Stimulated activated naive CD8-positive, alpha-beta T cell treated with anti-CD3 and anti-CD28 coated beads, Interleukin-15, amount 100 ng/mL, for 72 hours (primary cell): ENCODE data around the gene TEN1.
A peak's percentile ranks its signal among the peaks of the same experiment; 100 is the strongest.

Experiments used
- ATAC-seq: fragments of 150-1000 bp; cut with Tn5 transposase; 2 replicates; pipeline ENCODE4 v1.10.0; 2021; ENCODE audit warnings: mild to moderate bottlenecking, moderate library complexity
- DNase-seq, 2 donors: peaks; one replicate each; pipeline ENCODE4 v3.0.0; 2021 to 2022
- H3K27ac Mint-ChIP-seq, 2 donors: one replicate each; pipeline ENCODE4 v1.8.0; 2022; ENCODE audit warnings: mild to moderate bottlenecking in 2 of 2, mixed read lengths in 2 of 2, moderate library complexity in 2 of 2
- H3K27me3 Mint-ChIP-seq: one replicate; pipeline ENCODE4 v1.8.0; 2022; ENCODE audit warnings: mixed read lengths
- H3K4me1 Mint-ChIP-seq: one replicate; pipeline ENCODE4 v1.8.0; 2022; ENCODE audit warnings: mild to moderate bottlenecking, mixed read lengths
- H3K4me3 Mint-ChIP-seq, 2 donors: one replicate each; pipeline ENCODE4 v1.8.0; 2022; ENCODE audit warnings: mild to moderate bottlenecking in 2 of 2, mixed read lengths in 2 of 2, moderate library complexity in 1 of 2
- H3K9me3 Mint-ChIP-seq, 2 donors: one replicate each; pipeline ENCODE4 v1.8.0; 2022; ENCODE audit warnings: mixed read lengths in 2 of 2

Gene TEN1

DNA sequence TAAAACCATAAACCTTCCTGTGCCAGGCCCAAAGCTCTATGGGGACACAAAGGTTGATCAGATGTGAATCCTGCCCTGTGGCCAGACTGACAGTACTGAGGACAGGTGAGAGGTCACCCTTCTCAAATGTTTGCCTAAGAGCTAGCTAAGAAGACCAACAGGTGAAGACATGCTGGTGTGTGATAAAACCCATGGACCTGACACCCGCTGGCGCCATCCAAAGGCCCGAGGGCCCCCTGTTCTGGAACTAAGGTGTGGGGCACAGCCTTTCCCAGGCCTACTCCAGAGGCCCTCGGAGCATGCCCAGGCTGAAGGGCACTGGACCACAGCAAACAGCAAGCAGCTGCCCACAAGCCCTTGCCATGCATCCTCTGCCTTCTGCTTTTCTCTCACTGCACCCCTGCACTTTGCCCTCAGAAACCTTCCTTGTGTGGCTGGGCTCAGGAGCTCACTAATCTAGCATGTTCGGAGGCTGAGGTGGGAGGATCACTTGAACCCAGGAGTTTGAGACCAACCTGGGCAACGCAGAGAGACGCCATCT, 16.4 kb downstream of the TEN1 start:
- H3K27ac Mint-ChIP-seq: no peak overlapping the region
- no peaks in the 10 kb centered on the region for H3K9me3 Mint-ChIP-seq
- H3K4me3 Mint-ChIP-seq: no peak overlapping the region
- peaks cover 23% of the 10 kb centered on the region for H3K4me1 Mint-ChIP-seq
- ATAC-seq: no peak
- DNase-seq: no peak
- H3K27me3 Mint-ChIP-seq: no peaks in the 10 kb centered on the region

DNA sequence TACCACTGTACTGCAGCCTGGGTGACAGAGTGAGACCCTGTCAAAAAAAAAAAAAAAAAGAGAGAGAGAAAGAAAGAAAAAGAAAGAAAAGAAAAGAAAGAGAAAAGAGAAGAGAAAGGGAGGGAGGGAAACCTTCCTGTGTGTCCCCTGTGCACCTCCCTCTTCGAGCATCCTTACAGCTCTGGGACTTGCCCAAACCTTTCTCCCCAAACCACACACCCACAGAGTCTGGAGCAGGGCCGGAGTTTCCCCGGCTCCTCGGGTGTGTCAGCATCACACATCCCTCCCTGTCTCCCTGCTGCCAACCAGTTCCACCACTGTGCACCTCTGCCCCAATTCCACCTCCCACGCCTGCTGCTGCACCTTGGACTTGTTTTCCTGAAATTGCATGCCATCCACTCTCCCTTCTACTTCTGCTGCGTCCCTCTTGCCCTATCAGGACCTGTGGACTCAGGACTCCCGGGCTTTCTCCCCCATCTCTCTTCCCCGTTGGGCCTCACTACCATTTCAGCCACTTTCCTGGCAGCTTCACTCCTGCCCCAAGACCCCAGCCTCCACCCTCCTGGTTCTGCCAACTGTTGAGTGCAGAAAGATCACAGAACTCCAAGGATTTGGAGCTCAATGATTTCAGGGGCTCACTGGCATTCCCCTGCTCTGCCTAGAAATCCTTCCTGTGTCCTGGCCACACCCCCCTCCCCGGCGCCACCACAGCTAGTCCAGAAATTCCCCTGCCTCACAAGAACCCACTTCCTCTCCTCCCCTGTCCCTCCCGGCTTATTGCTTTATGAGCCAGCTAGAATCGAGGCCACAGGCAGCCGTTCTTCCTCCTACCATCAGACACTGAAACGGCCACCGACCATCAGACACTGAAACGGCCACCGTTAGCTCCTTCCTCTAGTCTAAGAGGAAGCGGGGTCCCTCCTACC, 17.9 kb downstream of the TEN1 start:
- Mint-ChIP-seq H3K9me3 (no peaks in the 10 kb centered on the region), H3K27me3 (no peaks in the 10 kb centered on the region), H3K27ac (peak overlapping the region; percentile 75 to 96), H3K4me3 (peak overlapping the region; percentile 73 to 75), H3K4me1 (peaks cover 23% of the 10 kb centered on the region)
- ATAC-seq (peak; percentile 75), DNase-seq (peak in 1 of 2 donors; percentile 44)

DNA sequence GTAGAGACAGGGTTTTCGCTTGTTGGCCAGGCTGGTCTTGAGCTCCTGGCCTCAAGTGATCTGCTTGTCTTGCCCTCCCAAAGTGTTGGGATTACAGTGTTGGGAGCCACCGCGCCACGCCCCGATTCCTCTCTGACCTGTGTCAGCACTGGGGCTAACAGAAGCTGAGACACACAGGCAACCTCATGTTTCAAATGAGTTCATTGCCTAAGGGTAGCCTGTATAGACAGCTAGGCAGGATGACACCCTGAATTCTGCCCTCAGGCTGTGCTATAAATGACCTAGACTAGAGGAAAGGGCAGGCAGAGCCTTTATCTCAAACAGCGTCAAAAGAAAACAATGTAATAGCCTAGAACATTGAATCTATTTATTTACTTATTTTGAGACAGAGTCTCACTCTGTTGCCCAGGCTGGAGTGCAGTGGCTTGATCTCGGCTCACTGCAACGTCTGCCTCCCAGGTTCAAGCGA, 19.3 kb downstream of the TEN1 start:
- Mint-ChIP-seq H3K27me3 (no peaks in the 10 kb centered on the region), H3K4me1 (peaks cover 23% of the 10 kb centered on the region), H3K9me3 (no peaks in the 10 kb centered on the region), H3K4me3 (no peak overlapping the region), H3K27ac (peak overlapping the region in 1 of 2 donors; percentile 65)
- ATAC-seq (no peak), DNase-seq (no peak)

DNA sequence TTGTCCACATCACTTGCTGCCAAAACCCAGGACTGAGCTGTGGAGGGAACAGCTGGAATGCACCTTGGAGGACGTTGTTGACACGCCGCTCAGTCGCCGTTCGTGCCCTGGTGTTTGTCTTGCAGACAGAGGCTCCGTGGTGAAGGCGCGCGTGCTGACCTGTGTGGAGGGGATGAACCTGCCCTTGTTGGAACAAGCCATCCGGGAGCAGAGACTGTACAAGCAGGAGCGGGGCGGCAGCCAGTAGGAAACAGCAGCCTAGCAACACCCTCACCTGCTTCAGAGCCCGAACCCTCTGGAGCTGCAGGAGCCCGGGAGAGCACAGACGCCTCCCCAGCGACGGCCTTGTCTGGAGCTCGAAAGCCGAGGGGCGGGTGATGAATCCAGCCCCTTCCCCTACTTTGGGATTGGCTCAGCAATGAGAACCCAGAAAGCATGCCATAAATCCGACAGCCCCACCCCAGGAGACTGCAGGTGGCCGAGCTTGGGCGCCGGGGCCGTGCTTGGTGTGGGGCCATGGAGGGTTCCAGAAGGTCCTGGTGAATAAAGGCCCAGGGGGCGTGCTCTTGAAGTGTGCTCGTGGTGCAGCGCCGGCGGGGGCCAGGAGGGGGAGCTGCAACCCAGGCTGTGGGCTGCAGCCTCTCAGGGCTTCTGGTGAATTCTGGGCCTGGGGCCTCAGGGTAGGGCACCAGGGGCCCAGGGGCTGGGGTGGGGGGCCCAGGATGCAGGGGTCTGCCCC, 21.1 kb downstream of the TEN1 start:
- H3K9me3 Mint-ChIP-seq: no peaks in the 10 kb centered on the region
- H3K27me3 Mint-ChIP-seq: no peaks in the 10 kb centered on the region
- peaks cover 23% of the 10 kb centered on the region for H3K4me1 Mint-ChIP-seq
- ATAC-seq: peak; percentile 79
- H3K4me3 Mint-ChIP-seq: no peak overlapping the region
- H3K27ac Mint-ChIP-seq: no peak overlapping the region
- peak; percentile 69 to 71 for DNase-seq

DNA sequence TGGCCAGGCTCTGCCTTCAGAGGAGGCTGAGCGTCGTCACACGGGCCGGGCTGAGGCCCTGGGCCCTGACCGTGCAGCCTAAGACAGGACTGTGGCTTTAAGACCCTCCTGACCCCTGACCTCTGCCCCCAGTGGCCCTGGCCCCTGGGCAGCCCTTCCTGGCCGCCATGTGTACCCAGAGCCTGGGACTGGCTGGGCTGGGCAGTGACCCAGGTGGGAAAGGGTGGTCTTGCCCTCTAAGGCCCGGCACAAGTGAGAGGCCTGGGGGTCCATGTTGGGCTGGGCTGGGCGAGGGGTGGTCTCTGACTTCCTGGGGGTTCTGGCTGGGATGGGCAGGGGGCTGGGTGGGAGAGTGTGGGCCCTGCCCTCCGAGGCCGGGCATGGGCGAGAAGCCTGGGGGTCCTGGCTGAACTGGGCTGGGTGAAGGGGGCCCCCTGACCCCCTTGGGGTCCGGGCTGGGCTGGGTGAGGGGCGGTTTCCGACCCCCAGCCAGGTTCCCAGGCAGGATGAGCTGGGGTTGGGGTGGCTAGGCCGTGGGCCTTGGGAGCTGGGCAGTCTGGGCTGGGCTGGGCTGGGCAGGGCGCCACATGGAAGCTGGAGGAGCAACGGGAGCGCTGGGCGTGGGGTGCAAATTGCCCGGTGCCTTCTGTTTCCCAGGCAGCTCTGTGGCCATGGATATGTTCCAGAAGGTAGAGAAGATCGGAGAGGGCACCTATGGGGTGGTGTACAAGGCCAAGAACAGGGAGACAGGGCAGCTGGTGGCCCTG, 21.9 kb downstream of the TEN1 start, which contains the start of gene CDK3:
CDK3 (plus strand) TSS at position 101 of the 767 bp plus-strand sequence; CDS start at position 672, 571 bp downstream.
- peaks cover 31% of the 10 kb centered on the region for H3K4me1 Mint-ChIP-seq

DNA sequence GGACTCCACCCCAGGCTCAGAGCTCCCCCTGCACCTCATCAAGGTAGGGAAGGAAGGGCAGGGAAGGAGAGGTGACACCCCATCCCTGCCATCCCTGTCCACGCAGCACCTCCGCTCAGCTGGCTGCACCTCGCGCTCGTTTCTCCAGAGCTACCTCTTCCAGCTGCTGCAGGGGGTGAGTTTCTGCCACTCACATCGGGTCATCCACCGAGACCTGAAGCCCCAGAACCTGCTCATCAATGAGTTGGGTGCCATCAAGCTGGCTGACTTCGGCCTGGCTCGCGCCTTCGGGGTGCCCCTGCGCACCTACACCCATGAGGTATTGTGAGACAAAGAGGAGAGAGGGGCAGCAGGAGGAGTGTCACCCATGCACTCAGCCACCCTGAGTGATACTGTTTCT, 23.1 kb downstream of the TEN1 start:
- no peak for DNase-seq
- no peaks in the 10 kb centered on the region for H3K27me3 Mint-ChIP-seq
- no peak for ATAC-seq
- H3K4me1 Mint-ChIP-seq: peaks cover 21% of the 10 kb centered on the region
- no peaks in the 10 kb centered on the region for H3K9me3 Mint-ChIP-seq
- H3K27ac Mint-ChIP-seq: no peak overlapping the region
- H3K4me3 Mint-ChIP-seq: no peak overlapping the region

More for the DNA sequence above, 21.9 kb downstream of the TEN1 start, which contains the start of gene CDK3:
- H3K9me3 Mint-ChIP-seq: no peaks in the 10 kb centered on the region
- H3K4me3 Mint-ChIP-seq: no peak within 1 kb of the TSS
- DNase-seq: no peak
- H3K27ac Mint-ChIP-seq: no peak within 1 kb of the TSS
- peak; percentile 3 for ATAC-seq
- no peaks in the 10 kb centered on the region for H3K27me3 Mint-ChIP-seq

DNA sequence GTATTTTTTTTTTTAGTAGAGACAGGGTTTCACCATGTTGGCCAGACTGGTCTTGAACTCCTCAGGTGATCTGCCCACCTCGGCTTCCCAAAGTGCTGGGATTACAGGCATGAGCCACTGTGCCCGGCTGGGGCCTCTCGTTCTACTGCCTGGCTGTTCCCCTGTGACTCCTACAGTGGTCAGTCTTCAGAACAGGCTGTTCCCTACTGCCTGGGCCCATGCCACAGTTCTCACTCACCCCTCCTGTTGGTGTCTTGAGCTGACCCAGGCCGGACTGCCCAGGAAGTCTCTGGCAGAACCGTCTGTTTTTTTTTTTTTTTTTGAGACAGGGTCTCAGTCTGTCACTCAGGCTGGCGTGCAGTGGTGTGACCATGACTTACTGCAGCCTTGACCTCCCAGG, 24.9 kb downstream of the TEN1 start:
- ATAC-seq (no peak), DNase-seq (no peak)
- no peak overlapping the region for H3K27ac Mint-ChIP-seq
- no peak overlapping the region for H3K4me3 Mint-ChIP-seq
- H3K9me3 Mint-ChIP-seq: no peaks in the 10 kb centered on the region
- H3K4me1 Mint-ChIP-seq: peaks cover 9% of the 10 kb centered on the region
- H3K27me3 Mint-ChIP-seq: no peaks in the 10 kb centered on the region

DNA sequence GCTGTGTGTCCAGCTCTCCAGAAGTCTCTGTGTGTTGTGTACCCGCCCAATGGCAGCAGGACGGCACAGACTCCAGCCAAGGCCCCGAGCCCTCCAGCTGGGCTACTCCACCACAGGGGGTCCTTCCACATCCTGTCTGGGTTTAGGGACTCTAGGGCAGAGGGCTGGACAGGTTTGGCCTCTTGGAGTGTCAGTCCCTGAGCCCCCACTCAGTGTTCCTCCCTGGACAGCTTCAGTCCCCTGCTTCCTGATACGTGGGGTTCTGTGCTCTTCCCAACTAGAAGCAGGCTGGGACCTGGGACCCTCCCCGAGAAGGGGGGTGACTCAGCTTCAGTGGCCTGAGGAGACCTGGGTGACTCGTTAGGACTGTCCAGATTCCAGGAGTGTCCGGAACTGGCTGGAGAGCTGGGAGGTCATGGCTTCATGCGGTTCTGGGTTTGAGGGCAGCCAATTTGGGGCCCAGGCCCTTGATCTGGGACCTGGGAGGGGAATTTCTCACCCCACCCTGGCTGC, 25.8 kb downstream of the TEN1 start:
- no peak overlapping the region for H3K4me3 Mint-ChIP-seq
- DNase-seq (no peak), ATAC-seq (no peak)
- peaks cover 9% of the 10 kb centered on the region for H3K4me1 Mint-ChIP-seq
- H3K27ac Mint-ChIP-seq: no peak overlapping the region
- H3K9me3 Mint-ChIP-seq: no peaks in the 10 kb centered on the region
- no peaks in the 10 kb centered on the region for H3K27me3 Mint-ChIP-seq

DNA sequence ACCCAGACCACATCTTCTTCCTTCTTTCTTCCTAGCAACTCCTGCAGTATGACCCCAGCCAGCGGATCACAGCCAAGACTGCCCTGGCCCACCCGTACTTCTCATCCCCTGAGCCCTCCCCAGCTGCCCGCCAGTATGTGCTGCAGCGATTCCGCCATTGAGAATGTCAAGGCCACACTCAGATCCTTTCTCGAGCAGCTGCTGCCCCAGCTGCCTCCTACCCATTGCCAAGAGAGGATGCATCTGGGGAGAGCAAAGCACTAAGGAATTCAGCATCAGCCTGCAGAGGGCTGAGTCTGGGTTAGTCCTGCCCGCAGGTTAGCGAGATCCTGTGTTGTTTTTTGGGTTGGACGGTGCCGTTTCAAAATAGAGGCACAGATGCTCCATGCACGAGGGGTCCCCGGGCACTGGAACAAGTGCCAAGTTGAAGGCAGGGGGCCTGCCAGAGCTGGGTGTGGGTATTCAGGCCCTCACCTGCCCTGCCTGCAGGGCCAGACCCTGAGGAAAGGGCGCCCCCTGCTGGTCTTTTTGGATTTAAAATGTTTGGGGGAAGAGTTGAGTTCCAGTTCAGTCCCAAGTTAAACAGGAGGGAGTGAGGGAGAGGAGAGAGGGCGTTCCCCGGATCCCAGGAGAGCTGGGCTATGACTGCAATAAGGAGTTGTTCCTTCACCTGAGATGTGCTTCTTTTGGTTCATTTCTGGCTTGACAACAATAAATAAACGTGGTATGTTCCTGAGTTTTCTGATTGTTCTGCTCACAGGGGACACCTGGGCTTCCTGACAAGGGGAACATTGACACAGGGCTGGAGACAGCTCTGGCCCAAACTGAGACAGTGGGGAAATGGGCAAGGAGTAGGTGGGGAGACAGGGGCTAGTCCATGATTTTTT, 26.5 kb downstream of the TEN1 start:
- peaks cover 9% of the 10 kb centered on the region for H3K4me1 Mint-ChIP-seq
- no peak overlapping the region for H3K4me3 Mint-ChIP-seq
- DNase-seq (peak; percentile 78 to 80), ATAC-seq (peak; percentile 68)
- no peak overlapping the region for H3K27ac Mint-ChIP-seq
- no peaks in the 10 kb centered on the region for H3K9me3 Mint-ChIP-seq
- H3K27me3 Mint-ChIP-seq: no peaks in the 10 kb centered on the region

DNA sequence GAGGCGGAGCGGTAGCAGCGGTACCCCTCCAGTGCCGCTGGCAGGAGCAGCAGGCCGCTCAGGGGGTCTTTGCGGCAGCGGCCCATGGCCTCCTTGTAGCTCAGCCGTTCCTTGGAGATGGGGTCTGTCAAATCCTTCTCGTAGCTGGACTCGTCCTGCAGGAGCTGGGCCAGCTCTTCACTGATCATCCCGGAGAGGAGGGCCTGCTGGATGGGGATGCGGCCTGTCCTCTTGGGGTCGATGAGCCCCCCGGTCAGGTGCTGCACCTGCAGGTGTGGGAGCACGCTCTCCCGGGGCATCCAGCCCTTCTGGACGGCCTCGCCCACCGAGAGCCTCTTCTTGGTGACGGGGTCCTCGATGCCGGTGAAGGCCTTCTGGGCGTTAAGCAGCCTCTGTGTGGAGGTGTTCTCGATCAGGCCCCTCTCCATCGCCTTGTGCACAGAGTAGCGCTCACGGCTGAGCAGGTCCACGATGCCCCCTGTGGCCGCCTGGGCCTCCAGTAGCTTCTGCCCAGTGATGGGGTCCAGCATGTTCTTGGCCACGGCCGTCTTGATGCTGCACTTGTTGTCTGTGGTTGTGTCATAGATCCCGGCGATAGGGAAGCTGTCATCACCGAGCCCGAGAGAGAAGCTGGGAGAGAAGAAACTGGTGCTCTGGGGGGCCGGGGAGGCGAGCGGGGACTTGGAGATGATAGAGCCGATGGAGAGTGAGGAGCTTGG, 28.2 kb downstream of the TEN1 start:
- H3K4me3 Mint-ChIP-seq: no peak overlapping the region
- no peaks in the 10 kb centered on the region for H3K9me3 Mint-ChIP-seq
- H3K27ac Mint-ChIP-seq: no peak overlapping the region
- no peak for DNase-seq
- no peak for ATAC-seq
- peaks cover 9% of the 10 kb centered on the region for H3K4me1 Mint-ChIP-seq
- no peaks in the 10 kb centered on the region for H3K27me3 Mint-ChIP-seq

DNA sequence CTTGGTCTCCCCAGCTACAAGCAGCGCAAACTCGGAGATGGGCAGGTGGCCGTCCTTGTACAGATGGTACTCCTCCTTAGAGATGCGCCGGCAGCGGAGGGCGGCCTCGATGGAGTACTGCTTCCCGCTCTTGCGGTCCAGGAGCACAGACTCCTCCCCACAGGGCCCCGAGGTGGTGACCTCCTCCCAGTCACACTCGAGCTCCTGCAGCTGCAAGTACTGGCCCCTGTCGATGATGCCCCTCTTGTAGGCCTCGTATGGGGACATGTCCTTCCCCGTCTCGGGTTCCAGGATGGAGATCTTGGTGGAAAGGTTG, 28.8 kb downstream of the TEN1 start:
- no peak for ATAC-seq

DNA sequence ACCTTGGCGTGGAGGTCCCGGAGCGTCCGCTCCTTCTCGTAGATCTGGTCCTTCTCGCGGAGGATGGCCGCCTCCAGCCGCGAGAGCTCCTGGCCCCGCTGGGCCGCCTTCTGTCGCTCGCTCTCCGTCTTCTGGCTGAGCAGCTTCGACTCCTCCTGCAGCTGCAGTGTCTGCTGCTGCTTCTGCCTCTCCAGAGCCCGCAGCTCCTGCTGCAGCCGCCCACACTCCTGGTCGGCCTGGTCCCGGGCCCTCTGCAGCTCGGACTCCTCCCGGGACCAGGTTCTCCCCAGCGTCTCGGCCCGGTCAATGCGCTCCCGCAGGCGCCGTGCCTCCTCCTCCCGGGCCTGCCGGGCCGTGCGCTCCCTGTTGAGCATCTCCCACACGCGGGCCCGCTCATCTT, 29.2 kb downstream of the TEN1 start:
- DNase-seq (no peak), ATAC-seq (no peak)
- no peaks in the 10 kb centered on the region for H3K9me3 Mint-ChIP-seq

More for the DNA sequence above, 28.8 kb downstream of the TEN1 start:
- Mint-ChIP-seq H3K27ac (no peak overlapping the region), H3K9me3 (no peaks in the 10 kb centered on the region), H3K4me1 (peaks cover 9% of the 10 kb centered on the region), H3K4me3 (no peak overlapping the region), H3K27me3 (no peaks in the 10 kb centered on the region)
- DNase-seq: no peak

DNA sequence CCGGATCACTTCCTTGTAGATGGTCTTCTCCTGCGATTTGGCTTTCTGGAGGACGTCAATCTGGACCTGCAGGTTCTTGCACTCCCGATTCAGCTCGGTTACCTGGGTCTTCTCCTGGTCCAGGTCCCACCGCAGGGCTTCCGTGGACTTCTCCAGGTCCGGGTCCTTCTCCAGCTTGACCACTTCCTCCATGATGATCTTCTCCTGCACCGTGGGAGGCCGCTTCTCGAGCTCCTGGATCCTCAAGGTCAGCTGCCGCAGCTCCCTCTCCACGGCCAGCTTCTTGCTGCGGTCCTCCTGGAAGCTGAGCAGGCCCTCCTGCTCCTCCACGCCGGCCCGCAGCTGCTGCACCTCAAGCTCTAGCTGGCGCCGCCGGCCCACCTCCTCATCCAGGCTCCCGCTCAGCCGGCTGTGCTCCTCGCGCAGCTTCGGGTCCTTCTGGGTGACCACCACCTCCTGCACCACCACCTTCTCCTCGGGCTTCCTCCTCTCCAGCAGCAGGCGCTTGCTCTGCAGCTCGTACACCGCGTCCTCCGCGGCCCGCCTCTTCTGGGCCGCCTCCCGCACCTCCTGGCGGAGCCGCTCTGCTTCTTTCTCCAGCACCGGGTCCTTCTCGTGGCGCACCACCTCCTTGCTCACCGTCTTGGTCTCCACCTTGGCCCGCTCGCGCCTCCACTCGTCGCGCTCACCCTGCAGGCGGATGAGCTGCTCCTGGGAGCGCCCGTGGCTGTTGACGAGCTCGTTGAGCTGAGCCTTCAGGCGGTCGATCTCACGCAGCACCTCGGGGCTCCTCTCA, 29.8 kb downstream of the TEN1 start:
- H3K4me3 Mint-ChIP-seq: no peak overlapping the region
- DNase-seq (no peak), ATAC-seq (no peak)
- no peak overlapping the region for H3K27ac Mint-ChIP-seq
- no peaks in the 10 kb centered on the region for H3K9me3 Mint-ChIP-seq
- no peaks in the 10 kb centered on the region for H3K27me3 Mint-ChIP-seq
- H3K4me1 Mint-ChIP-seq: peaks cover 11% of the 10 kb centered on the region

More for the DNA sequence above, 29.2 kb downstream of the TEN1 start:
- no peaks in the 10 kb centered on the region for H3K27me3 Mint-ChIP-seq
- H3K4me3 Mint-ChIP-seq: no peak overlapping the region
- peaks cover 9% of the 10 kb centered on the region for H3K4me1 Mint-ChIP-seq
- H3K27ac Mint-ChIP-seq: no peak overlapping the region
